Measurements from ENCODE around the gene B3GNT2.
A peak's percentile ranks its signal among the peaks of the same experiment; 100 is the strongest.

Gene B3GNT2

GRCh38 chr2:62219407-62220159 lies 23.7 kb downstream of the B3GNT2 start:
- Histone ChIP-seq H3K79me2 (ENCODE audit: control insufficient read depth, insufficient read depth, low read length, unreplicated experiment) (peaks cover 66% of the 10 kb centered on the region), H3K4me3 (ENCODE audit: low read depth, low read length) (no peak overlapping the region), H3K36me3 (ENCODE audit: insufficient read depth, low read length) (peaks cover 6% of the 10 kb centered on the region), H3K27me3 (ENCODE audit: insufficient read depth, low read length) (no peaks in the 10 kb centered on the region), H2AFZ (ENCODE audit: low read length, unreplicated experiment) (no peak overlapping the region), H3K27ac (ENCODE audit: low read depth, low read length) (no peak overlapping the region), H3K4me1 (ENCODE audit: control insufficient read depth, insufficient read depth, low read length, unreplicated experiment) (peaks cover 39% of the 10 kb centered on the region)

DNA sequence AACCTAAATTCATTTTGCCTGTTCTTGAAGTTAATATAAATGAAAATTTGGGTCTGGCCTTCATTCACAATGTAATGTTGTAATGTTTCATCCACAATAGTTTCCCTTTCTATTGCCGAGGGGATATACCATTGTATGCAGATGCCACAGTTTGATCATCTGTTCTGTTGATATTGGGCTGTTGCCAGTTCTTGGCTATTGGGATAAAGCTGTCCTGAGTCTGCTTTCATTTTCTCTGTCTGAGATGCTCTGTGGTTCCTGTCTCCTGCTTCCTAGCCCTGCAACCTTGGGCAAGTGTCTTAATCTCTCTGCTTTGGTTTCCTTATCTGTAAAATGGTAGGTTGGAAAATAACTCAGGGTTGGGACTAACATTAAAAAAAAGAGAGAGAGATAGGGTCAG lies 25.2 kb downstream of the B3GNT2 start:
- H3K27ac ChIP-seq (ENCODE audit: low read depth, low read length): no peak overlapping the region
- H3K36me3 ChIP-seq (ENCODE audit: insufficient read depth, low read length): peaks cover 15% of the 10 kb centered on the region
- no peak overlapping the region for H2AFZ ChIP-seq (ENCODE audit: low read length, unreplicated experiment)
- peaks cover 60% of the 10 kb centered on the region for H3K79me2 ChIP-seq (ENCODE audit: control insufficient read depth, insufficient read depth, low read length, unreplicated experiment)
- no peaks in the 10 kb centered on the region for H3K27me3 ChIP-seq (ENCODE audit: insufficient read depth, low read length)
- H3K4me3 ChIP-seq (ENCODE audit: low read depth, low read length): 0 out of 2 replicates have a peak overlapping the region, but pooled peaks have one; percentile 0
- peaks cover 27% of the 10 kb centered on the region for H3K4me1 ChIP-seq (ENCODE audit: control insufficient read depth, insufficient read depth, low read length, unreplicated experiment)

- Histone ChIP-seq H3K79me2 (ENCODE audit: control insufficient read depth, insufficient read depth, low read length, unreplicated experiment) (peaks cover 52% of the 10 kb centered on the region), H3K27me3 (ENCODE audit: insufficient read depth, low read length) (no peaks in the 10 kb centered on the region), H3K27ac (ENCODE audit: low read depth, low read length) (no peak overlapping the region), H3K4me3 (ENCODE audit: low read depth, low read length) (no peak overlapping the region), H3K4me1 (ENCODE audit: control insufficient read depth, insufficient read depth, low read length, unreplicated experiment) (peaks cover 17% of the 10 kb centered on the region), H2AFZ (ENCODE audit: low read length, unreplicated experiment) (no peak overlapping the region), H3K36me3 (ENCODE audit: insufficient read depth, low read length) (peaks cover 15% of the 10 kb centered on the region)
These were observed 26.3 kb downstream of the B3GNT2 start for GRCh38 chr2:62222171-62222570.

DNA sequence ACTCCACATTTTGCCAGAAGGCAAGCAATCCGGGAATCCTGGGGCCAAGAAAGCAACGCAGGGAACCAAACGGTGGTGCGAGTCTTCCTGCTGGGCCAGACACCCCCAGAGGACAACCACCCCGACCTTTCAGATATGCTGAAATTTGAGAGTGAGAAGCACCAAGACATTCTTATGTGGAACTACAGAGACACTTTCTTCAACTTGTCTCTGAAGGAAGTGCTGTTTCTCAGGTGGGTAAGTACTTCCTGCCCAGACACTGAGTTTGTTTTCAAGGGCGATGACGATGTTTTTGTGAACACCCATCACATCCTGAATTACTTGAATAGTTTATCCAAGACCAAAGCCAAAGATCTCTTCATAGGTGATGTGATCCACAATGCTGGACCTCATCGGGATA lies 26.8 kb downstream of the B3GNT2 start:
- H3K4me1 ChIP-seq (ENCODE audit: control insufficient read depth, insufficient read depth, low read length, unreplicated experiment): peaks cover 12% of the 10 kb centered on the region
- no peak overlapping the region for H3K27ac ChIP-seq (ENCODE audit: low read depth, low read length)
- H3K27me3 ChIP-seq (ENCODE audit: insufficient read depth, low read length): no peaks in the 10 kb centered on the region
- H3K79me2 ChIP-seq (ENCODE audit: control insufficient read depth, insufficient read depth, low read length, unreplicated experiment): peaks cover 47% of the 10 kb centered on the region
- no peak overlapping the region for H3K4me3 ChIP-seq (ENCODE audit: low read depth, low read length)
- H3K36me3 ChIP-seq (ENCODE audit: insufficient read depth, low read length): peaks cover 15% of the 10 kb centered on the region
- H2AFZ ChIP-seq (ENCODE audit: low read length, unreplicated experiment): no peak overlapping the region

- no peaks in the 10 kb centered on the region for H3K27me3 ChIP-seq (ENCODE audit: insufficient read depth, low read length)
- H3K36me3 ChIP-seq (ENCODE audit: insufficient read depth, low read length): peaks cover 15% of the 10 kb centered on the region
- no peaks in the 10 kb centered on the region for H3K4me1 ChIP-seq (ENCODE audit: control insufficient read depth, insufficient read depth, low read length, unreplicated experiment)
- H2AFZ ChIP-seq (ENCODE audit: low read length, unreplicated experiment): no peak overlapping the region
- H3K4me3 ChIP-seq (ENCODE audit: low read depth, low read length): no peak overlapping the region
- no peak overlapping the region for H3K27ac ChIP-seq (ENCODE audit: low read depth, low read length)
- H3K79me2 ChIP-seq (ENCODE audit: control insufficient read depth, insufficient read depth, low read length, unreplicated experiment): peaks cover 24% of the 10 kb centered on the region
These were observed 29.1 kb downstream of the B3GNT2 start for GRCh38 chr2:62224976-62225375.

DNA sequence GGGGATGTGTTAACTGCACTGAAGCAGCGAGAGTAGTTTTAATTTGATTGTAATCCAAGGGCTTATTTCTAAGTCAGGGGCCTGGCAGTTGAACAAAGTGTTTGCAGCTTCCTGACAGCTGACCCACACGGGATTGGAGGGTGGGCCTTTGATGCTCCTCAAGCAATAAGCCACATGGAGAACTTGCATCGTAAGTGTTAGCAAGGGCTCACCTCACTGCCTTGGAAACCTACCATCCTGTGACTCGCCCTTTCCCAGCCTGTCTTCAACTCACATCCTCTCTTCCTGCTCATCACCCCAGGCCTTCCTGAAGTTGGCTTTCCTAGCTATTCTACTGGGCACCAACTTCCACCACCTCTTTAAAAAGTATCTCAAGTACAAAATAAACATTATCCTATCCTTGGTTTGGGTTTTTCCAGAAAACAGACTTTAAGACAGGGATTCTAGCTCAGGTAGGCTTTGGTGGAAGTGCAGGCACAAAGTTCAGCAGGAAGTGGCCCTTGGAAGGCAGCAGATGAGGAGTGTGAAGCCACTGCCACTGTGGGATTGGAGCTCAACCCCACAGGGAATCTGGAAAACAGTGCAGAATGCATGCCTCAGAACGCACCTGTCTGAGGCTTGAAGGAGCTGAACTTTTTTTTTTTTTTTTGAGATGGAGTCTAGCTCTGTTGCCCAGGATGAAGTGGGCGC lies 31.6 kb downstream of the B3GNT2 start:
- H3K27ac ChIP-seq (ENCODE audit: low read depth, low read length): no peak overlapping the region

GRCh38 chr2:62229082-62229605 lies 33.2 kb downstream of the B3GNT2 start:
- Histone ChIP-seq H3K79me2 (ENCODE audit: control insufficient read depth, insufficient read depth, low read length, unreplicated experiment) (no peaks in the 10 kb centered on the region), H3K27me3 (ENCODE audit: insufficient read depth, low read length) (no peaks in the 10 kb centered on the region), H3K36me3 (ENCODE audit: insufficient read depth, low read length) (peaks cover 9% of the 10 kb centered on the region; the same call in 1 of the 2 replicates), H2AFZ (ENCODE audit: low read length, unreplicated experiment) (no peak overlapping the region), H3K4me1 (ENCODE audit: control insufficient read depth, insufficient read depth, low read length, unreplicated experiment) (no peaks in the 10 kb centered on the region), H3K4me3 (ENCODE audit: low read depth, low read length) (no peak overlapping the region), H3K27ac (ENCODE audit: low read depth, low read length) (no peak overlapping the region)

More for the DNA sequence above, 31.6 kb downstream of the B3GNT2 start:
- Histone ChIP-seq H3K4me3 (ENCODE audit: low read depth, low read length) (no peak overlapping the region), H3K4me1 (ENCODE audit: control insufficient read depth, insufficient read depth, low read length, unreplicated experiment) (no peaks in the 10 kb centered on the region), H3K79me2 (ENCODE audit: control insufficient read depth, insufficient read depth, low read length, unreplicated experiment) (peaks cover 6% of the 10 kb centered on the region), H2AFZ (ENCODE audit: low read length, unreplicated experiment) (no peak overlapping the region), H3K36me3 (ENCODE audit: insufficient read depth, low read length) (peaks cover 15% of the 10 kb centered on the region), H3K27me3 (ENCODE audit: insufficient read depth, low read length) (no peaks in the 10 kb centered on the region)

DNA sequence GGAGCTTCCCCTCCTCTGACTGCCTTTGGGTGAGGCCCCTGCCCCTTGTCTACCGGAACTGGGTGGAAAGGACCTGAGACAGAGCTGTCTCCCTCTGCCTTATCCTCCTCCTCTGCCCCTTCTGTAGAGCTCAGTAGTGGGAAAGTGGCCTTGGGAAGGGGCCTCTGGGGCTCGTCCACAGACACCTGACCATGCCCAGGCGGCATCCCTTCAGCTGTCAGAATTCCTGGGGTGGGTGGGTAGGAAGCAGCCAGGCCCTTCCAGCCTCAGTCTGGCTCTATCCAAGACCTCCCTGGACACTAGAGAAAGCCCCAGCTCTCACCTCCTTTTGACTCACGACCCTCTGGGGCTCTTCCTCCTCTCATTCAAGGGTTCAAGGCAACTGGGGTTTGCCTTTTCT lies 35.6 kb downstream of the B3GNT2 start:
- no peaks in the 10 kb centered on the region for H3K4me1 ChIP-seq (ENCODE audit: control insufficient read depth, insufficient read depth, low read length, unreplicated experiment)
- no peaks in the 10 kb centered on the region for H3K79me2 ChIP-seq (ENCODE audit: control insufficient read depth, insufficient read depth, low read length, unreplicated experiment)
- no peaks in the 10 kb centered on the region for H3K27me3 ChIP-seq (ENCODE audit: insufficient read depth, low read length)
- no peak overlapping the region for H3K4me3 ChIP-seq (ENCODE audit: low read depth, low read length)
- no peaks in the 10 kb centered on the region for H3K36me3 ChIP-seq (ENCODE audit: insufficient read depth, low read length)
- no peak overlapping the region for H2AFZ ChIP-seq (ENCODE audit: low read length, unreplicated experiment)
- H3K27ac ChIP-seq (ENCODE audit: low read depth, low read length): no peak overlapping the region

DNA sequence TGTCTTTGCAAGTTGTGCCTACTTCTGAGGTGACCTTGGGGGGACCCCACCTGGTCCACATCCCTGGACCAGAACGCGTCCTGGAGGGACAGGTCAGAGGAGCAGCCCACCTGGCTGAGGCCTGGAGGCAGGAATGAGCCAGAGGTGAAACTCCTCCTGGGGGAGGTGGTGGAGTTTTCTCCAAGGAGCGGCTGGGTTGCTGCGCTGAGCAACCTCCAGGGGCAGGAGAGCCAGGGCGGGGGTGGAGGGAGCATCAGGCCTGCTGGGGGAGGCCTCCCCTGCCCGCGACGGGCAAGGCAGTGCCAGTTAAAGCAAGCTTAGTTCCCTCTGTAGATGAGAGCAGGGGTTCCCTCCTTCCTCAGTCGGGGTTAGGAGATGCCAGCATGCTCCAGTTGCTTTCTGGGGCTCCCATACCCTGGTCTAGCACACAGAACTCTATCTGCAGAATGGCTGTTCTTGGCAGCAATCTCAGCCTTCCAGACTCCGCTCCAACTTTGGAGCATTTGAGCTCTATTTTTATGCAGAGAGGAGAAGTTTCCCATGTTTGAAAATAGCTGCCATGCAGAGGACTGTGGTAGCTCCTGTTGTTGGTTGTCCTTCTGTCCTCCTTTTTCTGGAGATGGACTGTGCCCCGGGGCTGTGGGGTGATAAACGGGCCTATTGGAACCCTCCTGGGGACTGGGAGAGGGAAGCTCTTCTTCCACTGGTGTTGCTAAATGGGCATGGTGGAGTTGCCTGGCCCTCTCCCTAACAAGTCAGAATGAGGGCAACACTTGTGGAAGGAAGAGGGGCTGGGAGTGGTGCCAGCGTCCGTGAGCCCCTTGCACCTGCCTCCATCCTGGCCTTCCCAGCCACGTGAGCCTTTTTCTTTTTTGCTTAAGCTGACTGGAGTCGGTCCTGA lies 39.1 kb downstream of the B3GNT2 start:
- Histone ChIP-seq H3K4me3 (ENCODE audit: low read depth, low read length) (no peak overlapping the region), H3K27ac (ENCODE audit: low read depth, low read length) (no peak overlapping the region), H3K79me2 (ENCODE audit: control insufficient read depth, insufficient read depth, low read length, unreplicated experiment) (no peaks in the 10 kb centered on the region), H2AFZ (ENCODE audit: low read length, unreplicated experiment) (no peak overlapping the region), H3K36me3 (ENCODE audit: insufficient read depth, low read length) (no peaks in the 10 kb centered on the region), H3K4me1 (ENCODE audit: control insufficient read depth, insufficient read depth, low read length, unreplicated experiment) (no peaks in the 10 kb centered on the region), H3K27me3 (ENCODE audit: insufficient read depth, low read length) (no peaks in the 10 kb centered on the region)

GRCh38 chr2:62236499-62236898 lies 40.6 kb downstream of the B3GNT2 start:
- no peak overlapping the region for H2AFZ ChIP-seq (ENCODE audit: low read length, unreplicated experiment)
- no peaks in the 10 kb centered on the region for H3K36me3 ChIP-seq (ENCODE audit: insufficient read depth, low read length)
- no peaks in the 10 kb centered on the region for H3K4me1 ChIP-seq (ENCODE audit: control insufficient read depth, insufficient read depth, low read length, unreplicated experiment)
- no peak overlapping the region for H3K4me3 ChIP-seq (ENCODE audit: low read depth, low read length)
- no peaks in the 10 kb centered on the region for H3K79me2 ChIP-seq (ENCODE audit: control insufficient read depth, insufficient read depth, low read length, unreplicated experiment)
- no peaks in the 10 kb centered on the region for H3K27me3 ChIP-seq (ENCODE audit: insufficient read depth, low read length)
- no peak overlapping the region for H3K27ac ChIP-seq (ENCODE audit: low read depth, low read length)

Data from ACC112 (cell line).